SK-N-MC (cell line): ENCODE results near the gene ZCCHC2.

Experiments used
- EZH2 ChIP-seq: fragments of 200-600 bp; sonication (generic); IDR thresholded peaks from one replicate; pipeline ENCODE4 v1.6.1; 2017; ENCODE audit warnings: antibody characterized with exemption
- POLR2AphosphoS5 ChIP-seq: IDR thresholded peaks from 2 replicates; pipeline ENCODE4 v1.6.1; 2012; ENCODE audit warnings: mild to moderate bottlenecking, low read depth, low read length, borderline replicate concordance

DNA sequence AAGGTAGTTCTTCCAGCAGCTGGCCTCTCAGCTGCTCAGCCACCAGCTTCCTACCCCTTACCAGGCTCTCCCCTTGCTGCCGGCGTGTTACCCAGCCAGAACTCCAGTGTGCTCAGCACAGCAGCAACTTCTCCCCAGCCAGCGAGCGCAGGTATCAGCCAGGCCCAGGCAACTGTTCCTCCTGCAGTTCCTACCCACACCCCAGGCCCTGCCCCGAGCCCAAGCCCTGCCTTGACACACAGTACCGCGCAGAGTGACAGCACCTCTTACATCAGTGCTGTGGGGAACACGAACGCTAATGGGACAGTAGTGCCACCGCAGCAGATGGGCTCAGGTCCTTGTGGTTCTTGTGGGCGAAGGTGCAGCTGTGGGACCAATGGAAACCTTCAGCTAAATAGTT is 52.0 kb downstream of the ZCCHC2 start:
- TF ChIP-seq POLR2AphosphoS5 (no peak), EZH2 (no peak)
